Smooth muscle cell (in vitro differentiated cells): Measurements from ENCODE around the gene SMAP1. TPM values are rescaled to one million over a fixed set of nuclear protein-coding genes. Genes with fewer than 3 reads are reported as not detected.

Experiments used
- DNase-seq: peaks from one replicate; lab custom pipeline; 2025; ENCODE audit not compliant: unreplicated experiment; lab: John Stamatoyannopoulos, UW
- H2AFZ ChIP-seq: fragments of 200-600 bp; sonication (generic); 2 replicates; pipeline ENCODE4 v1.6.0; 2016; ENCODE audit warnings: antibody characterized with exemption, low read depth, mild to moderate bottlenecking
- H3F3A ChIP-seq: fragments of 200-600 bp; sonication (generic); 2 replicates; pipeline ENCODE4 v1.6.0; 2017; ENCODE audit warnings: antibody characterized with exemption, low read depth
- H3K27ac ChIP-seq: fragments of 200-600 bp; sonication (generic); 2 replicates; pipeline ENCODE4 v1.5.1; 2016; ENCODE audit warnings: low read depth, mild to moderate bottlenecking
- H3K27me3 ChIP-seq: fragments of 200-600 bp; sonication (generic); 2 replicates; pipeline ENCODE4 v1.6.1; 2016; ENCODE audit warnings: low read depth, mild to moderate bottlenecking
- H3K36me3 ChIP-seq: fragments of 200-600 bp; sonication (generic); 2 replicates; pipeline ENCODE4 v1.5.1; 2016; ENCODE audit warnings: low read depth
- H3K4me1 ChIP-seq: fragments of 200-600 bp; sonication (generic); 2 replicates; pipeline ENCODE4 v1.5.1; 2016; ENCODE audit warnings: low read depth
- H3K4me2 ChIP-seq: fragments of 200-600 bp; sonication (generic); 2 replicates; pipeline ENCODE4 v1.6.0; 2016; ENCODE audit warnings: mild to moderate bottlenecking
- H3K4me3 ChIP-seq: fragments of 200-600 bp; sonication (generic); 2 replicates; pipeline ENCODE4 v1.5.1; 2016; ENCODE audit warnings: mild to moderate bottlenecking
- H3K79me2 ChIP-seq: fragments of 200-600 bp; sonication (generic); 2 replicates; pipeline ENCODE4 v1.6.0; 2016; ENCODE audit warnings: low read depth, mild to moderate bottlenecking
- H3K9ac ChIP-seq: fragments of 200-600 bp; sonication (generic); 2 replicates; pipeline ENCODE4 v1.6.0; 2016; ENCODE audit warnings: low read depth
- H3K9me3 ChIP-seq: fragments of 200-600 bp; sonication (generic); replicated peaks from 2 replicates; pipeline ENCODE4 v1.5.1; 2016; ENCODE audit warnings: low read depth
- H4K20me1 ChIP-seq: fragments of 200-600 bp; sonication (generic); 2 replicates; pipeline ENCODE4 v1.6.0; 2016; ENCODE audit warnings: low read depth
- WGBS: methylation state at CpG from one replicate; pipeline ENCODE4 v1.1.7; 2016; ENCODE audit warnings: low lambda C conversion rate; 5-methylcytosine and 5-hydroxymethylcytosine counted together
- polyA plus RNA-seq: library from polyadenylated mRNA; unstranded; fragments of >200 nt; fragmentation: Nextera tagmentation; extraction: Ambion mirVana; gene quantifications from 2 replicates; pipeline ENCODE4 v1.2.1, GENCODE V29; 2016
- total RNA-seq: library from RNA; depleted of rRNA; stranded (reverse); fragments of >200 nt; gene quantifications from 2 replicates; pipeline ENCODE4 v1.2.3, GENCODE V29; 2014
- TF ChIP-seq, protein P1 (sequence below): fragments of 200-600 bp; sonication (generic); IDR thresholded peaks from 2 replicates; pipeline ENCODE4 v1.5.1; 2017; ENCODE audit warnings: borderline replicate concordance, mild to moderate bottlenecking, antibody characterized with exemption; ENCODE audit not compliant: insufficient read depth, poor library complexity, severe bottlenecking

The SMAP1 gene
- total and polyA plus RNA-seq, 2 experiments from 2014 or later: 21.7 to 39.8 TPM

DNA sequence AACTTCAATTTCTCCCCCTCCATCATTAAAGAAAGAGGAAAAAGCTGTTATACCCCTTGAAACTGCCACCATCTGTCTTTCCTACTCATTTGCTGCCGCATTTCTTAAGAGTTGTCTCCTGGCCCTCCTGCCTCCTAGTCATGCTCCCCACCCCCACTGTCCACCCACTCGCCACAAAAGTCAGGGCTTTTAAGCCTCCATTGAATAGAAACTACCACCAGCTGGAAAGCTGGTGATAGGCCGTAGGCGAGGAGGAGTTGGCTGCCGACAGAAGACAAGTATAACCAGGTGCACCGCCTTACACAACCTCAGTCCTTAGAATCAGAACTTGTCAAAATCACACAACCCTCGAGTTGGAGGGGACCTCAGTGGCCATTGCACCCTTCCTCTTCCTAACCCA is 221.6 kb downstream of the SMAP1 start:
- no peaks in the 10 kb centered on the region for H3F3A ChIP-seq
- H3K4me2 ChIP-seq: no peak overlapping the region
- 85% methylated on average over 7 of the region's 7 CpGs for WGBS
- H2AFZ ChIP-seq: no peak overlapping the region
- H3K79me2 ChIP-seq: no peaks in the 10 kb centered on the region
- H3K9ac ChIP-seq: no peak overlapping the region
- peaks cover 8% of the 10 kb centered on the region for H3K27me3 ChIP-seq
- H3K27ac ChIP-seq: no peak overlapping the region
- H3K4me1 ChIP-seq: no peaks in the 10 kb centered on the region
- DNase-seq: no peak
- H3K9me3 ChIP-seq: no peaks in the 10 kb centered on the region
- no peaks in the 10 kb centered on the region for H4K20me1 ChIP-seq
- TF ChIP-seq, protein P1, sequence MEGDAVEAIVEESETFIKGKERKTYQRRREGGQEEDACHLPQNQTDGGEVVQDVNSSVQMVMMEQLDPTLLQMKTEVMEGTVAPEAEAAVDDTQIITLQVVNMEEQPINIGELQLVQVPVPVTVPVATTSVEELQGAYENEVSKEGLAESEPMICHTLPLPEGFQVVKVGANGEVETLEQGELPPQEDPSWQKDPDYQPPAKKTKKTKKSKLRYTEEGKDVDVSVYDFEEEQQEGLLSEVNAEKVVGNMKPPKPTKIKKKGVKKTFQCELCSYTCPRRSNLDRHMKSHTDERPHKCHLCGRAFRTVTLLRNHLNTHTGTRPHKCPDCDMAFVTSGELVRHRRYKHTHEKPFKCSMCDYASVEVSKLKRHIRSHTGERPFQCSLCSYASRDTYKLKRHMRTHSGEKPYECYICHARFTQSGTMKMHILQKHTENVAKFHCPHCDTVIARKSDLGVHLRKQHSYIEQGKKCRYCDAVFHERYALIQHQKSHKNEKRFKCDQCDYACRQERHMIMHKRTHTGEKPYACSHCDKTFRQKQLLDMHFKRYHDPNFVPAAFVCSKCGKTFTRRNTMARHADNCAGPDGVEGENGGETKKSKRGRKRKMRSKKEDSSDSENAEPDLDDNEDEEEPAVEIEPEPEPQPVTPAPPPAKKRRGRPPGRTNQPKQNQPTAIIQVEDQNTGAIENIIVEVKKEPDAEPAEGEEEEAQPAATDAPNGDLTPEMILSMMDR: no peak
- no peak overlapping the region for H3K4me3 ChIP-seq
- no peaks in the 10 kb centered on the region for H3K36me3 ChIP-seq

DNA sequence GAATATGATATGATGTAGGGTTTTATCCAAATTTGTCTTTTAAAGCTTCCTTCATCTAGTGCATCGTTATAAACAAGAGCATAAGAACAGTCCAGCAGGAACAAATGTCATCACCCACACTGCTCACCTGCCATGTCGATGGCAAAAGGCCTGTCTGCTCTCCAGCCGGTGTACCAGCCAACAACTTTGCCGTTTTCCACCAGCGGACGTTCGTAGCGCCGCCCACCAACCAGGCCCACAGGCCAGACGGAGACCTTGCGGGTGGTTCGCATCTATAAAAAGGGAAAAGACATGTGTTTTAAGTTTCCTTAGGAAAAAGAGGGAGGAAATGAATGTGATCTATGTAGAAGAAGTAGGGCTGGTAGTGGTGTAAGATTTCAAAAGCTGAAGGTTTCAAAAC is 226.3 kb downstream of the SMAP1 start:
- no peak overlapping the region for H2AFZ ChIP-seq
- H3K4me3 ChIP-seq: no peak overlapping the region
- H3K27ac ChIP-seq: no peak overlapping the region
- H3K4me2 ChIP-seq: no peak overlapping the region
- no peak overlapping the region for H3K9ac ChIP-seq
- H4K20me1 ChIP-seq: no peaks in the 10 kb centered on the region
- no peaks in the 10 kb centered on the region for H3K79me2 ChIP-seq
- H3K4me1 ChIP-seq: no peaks in the 10 kb centered on the region
- H3K36me3 ChIP-seq: no peaks in the 10 kb centered on the region
- H3K9me3 ChIP-seq: no peaks in the 10 kb centered on the region
- 96% methylated on average over 12 of the region's 12 CpGs for WGBS
- no peak for DNase-seq
- TF ChIP-seq, protein P1: no peak
- H3F3A ChIP-seq: no peaks in the 10 kb centered on the region
- no peaks in the 10 kb centered on the region for H3K27me3 ChIP-seq

DNA sequence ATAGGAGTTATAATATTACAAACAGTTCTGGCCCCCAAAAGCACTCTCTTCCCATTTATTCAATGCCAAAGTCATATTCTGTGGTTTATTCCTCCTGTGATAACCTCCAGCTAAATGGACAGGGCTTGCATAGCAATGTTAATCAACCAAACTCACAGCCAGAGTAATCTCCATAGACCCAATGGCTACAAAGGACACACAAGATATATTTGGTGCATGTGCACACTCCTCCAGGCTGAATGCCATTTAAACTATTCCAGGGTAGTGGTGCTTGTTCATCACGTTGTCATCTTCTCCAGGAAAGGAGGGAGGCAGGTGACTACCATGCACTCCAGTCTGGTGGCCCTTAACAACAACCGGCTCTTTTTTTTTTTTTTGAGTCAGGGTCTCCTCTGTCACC is 232.4 kb downstream of the SMAP1 start:
- Histone ChIP-seq H3K9ac (no peak overlapping the region), H3K79me2 (no peaks in the 10 kb centered on the region), H3K27ac (no peak overlapping the region), H3K4me1 (no peaks in the 10 kb centered on the region), H3K9me3 (no peaks in the 10 kb centered on the region), H4K20me1 (no peaks in the 10 kb centered on the region), H2AFZ (no peak overlapping the region), H3K4me3 (no peak overlapping the region), H3K27me3 (peaks cover 6% of the 10 kb centered on the region), H3F3A (no peaks in the 10 kb centered on the region), H3K4me2 (no peak overlapping the region), H3K36me3 (no peaks in the 10 kb centered on the region)
- no peak for DNase-seq
- TF ChIP-seq, protein P1: no peak
- WGBS: 72% methylated on average over 2 of the region's 2 CpGs

DNA sequence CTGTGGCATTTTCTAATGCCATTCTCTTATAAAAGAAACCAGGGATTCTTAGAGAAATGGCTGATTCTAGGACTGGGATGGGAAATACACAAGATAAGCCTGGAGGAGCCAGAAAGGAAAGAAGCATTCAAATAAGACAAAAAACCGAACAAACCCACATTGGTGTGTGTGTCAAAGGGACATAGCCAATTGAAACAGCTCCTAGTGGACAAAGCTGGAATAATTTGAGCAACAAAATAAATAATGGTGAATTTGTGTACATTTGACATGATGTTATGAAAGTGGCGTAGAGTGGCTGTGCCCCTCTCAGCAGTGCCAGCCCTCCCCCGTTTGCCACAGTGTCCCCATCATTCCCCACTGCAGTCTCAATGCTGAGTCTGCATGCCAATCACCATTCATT is 233.6 kb downstream of the SMAP1 start:
- H3K27ac ChIP-seq: no peak overlapping the region

More for the DNA sequence above, 233.6 kb downstream of the SMAP1 start:
- Histone ChIP-seq H3K27me3 (peaks cover 6% of the 10 kb centered on the region), H2AFZ (no peak overlapping the region), H3K4me2 (no peak overlapping the region), H3K4me1 (no peaks in the 10 kb centered on the region), H3K36me3 (no peaks in the 10 kb centered on the region), H3F3A (no peaks in the 10 kb centered on the region), H4K20me1 (no peaks in the 10 kb centered on the region), H3K9ac (no peak overlapping the region), H3K79me2 (no peaks in the 10 kb centered on the region), H3K4me3 (no peak overlapping the region), H3K9me3 (no peaks in the 10 kb centered on the region)
- no peak for DNase-seq
- WGBS: 95% methylated on average over 3 of the region's 3 CpGs
- TF ChIP-seq, protein P1: peak; percentile 30
